Upper lobe of right lung (tissue), 1 donor: ENCODE measurements around the gene ZNF320. TPM values are rescaled to one million over a fixed set of nuclear protein-coding genes. Genes with fewer than 3 reads are reported as not detected.
A peak's percentile ranks its signal among the peaks of the same experiment; 100 is the strongest.
"Not testable (repeated sequence)": the region's sequence is repeated elsewhere in the genome, so short reads cannot be mapped to it uniquely, and the experiment has no call there.

ENCODE experiments used
- ATAC-seq: fragments of 200-7000 bp; cut with Tn5 transposase; one replicate; pipeline ENCODE4 v1.9.1; 2020; ENCODE audit warnings: mild to moderate bottlenecking, moderate library complexity
- DNase-seq: peaks from one replicate; pipeline ENCODE4 v3.0.0-alpha.2; 2020
- H3K27ac ChIP-seq: fragments of 200-600 bp; one replicate; pipeline ENCODE4 v1.8.0; 2022
- H3K27me3 ChIP-seq: fragments of 200-600 bp; one replicate; pipeline ENCODE4 v1.8.0; 2022; ENCODE audit warnings: mild to moderate bottlenecking
- H3K36me3 ChIP-seq: fragments of 200-600 bp; one replicate; pipeline ENCODE4 v1.8.0; 2022
- H3K4me1 ChIP-seq: fragments of 200-600 bp; one replicate; pipeline ENCODE4 v1.8.0; 2022
- H3K4me3 ChIP-seq: fragments of 200-600 bp; one replicate; pipeline ENCODE4 v1.8.0; 2022; ENCODE audit warnings: mild to moderate bottlenecking
- H3K9me3 ChIP-seq: fragments of 200-600 bp; one replicate; pipeline ENCODE4 v1.8.0; 2022
- CTCF ChIP-seq: fragments of 200-600 bp; IDR thresholded peaks from one replicate; pipeline ENCODE4 v1.8.0; 2022; ENCODE audit warnings: antibody characterized with exemption
- intact Hi-C: fragments of 100-400 bp; cut with DNase I; formaldehyde crosslinking; loops from one replicate; pipeline ENCODE4 v1.11.0; 2022
- long read RNA-seq: library from polyadenylated mRNA; unstranded; transcript quantifications from one replicate; pipeline ENCODE4 v2.0.0, GENCODE V29; 2021
- total RNA-seq: library from RNA; stranded (reverse); fragmentation: NEBNext Ultra II Directional; extraction: Animal tissue kit (Norgen Biotek cat#: 25700); gene quantifications from one replicate; pipeline ENCODE4 v1.2.1, GENCODE V29; 2021
- donor health status: DM: no; HTN: yes; CAD: no; lungs with severe emphysema.

ZNF320 gene
- total RNA-seq: 19.0 TPM
- long read RNA-seq, partial matches to known transcripts: 0 of 14 reads
- long read RNA-seq, other reads (novel, unspliced or antisense): 14 of 14 reads

GRCh38 chr19:52897138-52897935 lies at the start of gene ZNF320:
ZNF320 (minus strand) TSS chr19:52897635; CDS start chr19:52890255, 7,380 bp downstream.
- Histone ChIP-seq H3K9me3 (no peaks in the 10 kb centered on the region), H3K4me3 (peak within 1 kb of the TSS; percentile 73), H3K27ac (peak within 1 kb of the TSS; percentile 91), H3K36me3 (no peaks in the 10 kb centered on the region), H3K4me1 (peaks cover 5% of the 10 kb centered on the region), H3K27me3 (no peaks in the 10 kb centered on the region)
- TF ChIP-seq CTCF: no peak
- ATAC-seq: peak; percentile 100
- intact Hi-C loops: no loop called here
- peak; percentile 98 for DNase-seq

- intact Hi-C loops: no loop called here
- Histone ChIP-seq H3K27ac (peak overlapping the region; percentile 7), H3K36me3 (peaks cover 11% of the 10 kb centered on the region), H3K9me3 (peaks cover 35% of the 10 kb centered on the region), H3K27me3 (no peaks in the 10 kb centered on the region), H3K4me3 (peak overlapping the region; percentile 11), H3K4me1 (peaks cover 6% of the 10 kb centered on the region)
- ATAC-seq (peak; percentile 87), DNase-seq (peak; percentile 93)
- no peak for TF ChIP-seq CTCF
Measured at GRCh38 chr19:52946322-52947310, 49.2 kb upstream of the ZNF320 start.

GRCh38 chr19:52945652-52946321 lies 48.4 kb upstream of the ZNF320 start:
- Histone ChIP-seq H3K9me3 (peaks cover 30% of the 10 kb centered on the region), H3K36me3 (peaks cover 3% of the 10 kb centered on the region), H3K4me1 (peaks cover 6% of the 10 kb centered on the region), H3K27me3 (no peaks in the 10 kb centered on the region), H3K4me3 (no peak overlapping the region), H3K27ac (peak overlapping the region; percentile 55)
- no peak for TF ChIP-seq CTCF
- ATAC-seq (no peak), DNase-seq (no peak)
- intact Hi-C loops: no loop called here

- H3K36me3 ChIP-seq, H3K4me3 ChIP-seq, DNase-seq, H3K27me3 ChIP-seq, intact Hi-C loops, ATAC-seq, H3K4me1 ChIP-seq: not testable (repeated sequence)
- H3K27ac ChIP-seq: peak overlapping the region; percentile 42
- H3K9me3 ChIP-seq: peaks cover 24% of the 10 kb centered on the region
Measured at GRCh38 chr19:52944703-52945493, 47.5 kb upstream of the ZNF320 start.

GRCh38 chr19:52943884-52944643 lies 46.6 kb upstream of the ZNF320 start:
- peaks cover 15% of the 10 kb centered on the region for H3K9me3 ChIP-seq
- no peaks in the 10 kb centered on the region for H3K36me3 ChIP-seq
- TF ChIP-seq CTCF: no peak
- intact Hi-C loops: no loop called here
- ATAC-seq (no peak), DNase-seq (no peak)
- no peak overlapping the region for H3K4me3 ChIP-seq
- H3K27ac ChIP-seq: peak overlapping the region; percentile 85
- no peaks in the 10 kb centered on the region for H3K27me3 ChIP-seq
- peaks cover 6% of the 10 kb centered on the region for H3K4me1 ChIP-seq
